Left colon (tissue), 2 donors: Measurements from ENCODE around the gene PDE1A. TPM values are rescaled to one million over a fixed set of nuclear protein-coding genes. Genes with fewer than 3 reads are reported as not detected.
"Not testable (repeated sequence)": the region's sequence is repeated elsewhere in the genome, so short reads cannot be mapped to it uniquely, and the experiment has no call there.

Experiments
- ATAC-seq: fragments of 200-7000 bp; cut with Tn5 transposase; one replicate; pipeline ENCODE4 v1.9.1; 2020; ENCODE audit warnings: mild to moderate bottlenecking, moderate library complexity
- DNase-seq, 2 donors: peaks; one replicate each; pipeline ENCODE4 v3.0.0-alpha.2; 2020
- intact Hi-C, 2 donors: fragments of 100-400 bp; cut with DNase I in 1 of 2; cut with micrococcal nuclease in 1 of 2; formaldehyde crosslinking; loops; one replicate each; pipeline versions ENCODE4 v1.11.2 to v1.14.0; 2022; cut with DNase I, micrococcal nuclease
- total RNA-seq, 2 donors: library from RNA; stranded (reverse); fragmentation: NEBNext Ultra II Directional; extraction: Animal tissue kit (Norgen Biotek cat#: 25700); gene quantifications; one replicate each; pipeline ENCODE4 v1.2.1, GENCODE V29; 2021
- donor health status: DM: no; HTN: no; CAD: no.
- donor health status: DM: yes; HTN: yes; CAD: no.

The PDE1A gene
- total RNA-seq, 2 donors from 2014 or later = 2.2 to 4.0 TPM

DNA sequence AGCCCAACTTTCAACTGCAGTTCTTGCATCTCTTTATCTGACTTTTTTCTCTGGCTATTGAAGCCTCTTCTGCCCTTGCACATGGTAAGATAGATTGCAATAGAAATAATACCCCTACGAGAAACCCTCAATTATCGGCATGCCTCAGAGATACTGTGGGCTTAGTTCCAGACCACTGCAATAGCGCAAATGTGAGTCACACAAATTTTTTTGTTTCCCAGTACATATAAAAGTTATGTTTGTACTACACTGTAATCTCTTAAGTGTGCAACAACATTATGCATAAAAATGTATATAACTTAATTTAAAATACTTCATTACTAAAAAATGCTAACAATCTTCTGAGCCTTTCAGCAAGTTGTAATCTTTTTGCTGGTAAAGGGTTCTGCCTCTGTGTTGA is 124.7 kb downstream of the PDE1A start:
- ATAC-seq (no peak), DNase-seq (no peak)
- intact Hi-C loops = no loop called here

DNA sequence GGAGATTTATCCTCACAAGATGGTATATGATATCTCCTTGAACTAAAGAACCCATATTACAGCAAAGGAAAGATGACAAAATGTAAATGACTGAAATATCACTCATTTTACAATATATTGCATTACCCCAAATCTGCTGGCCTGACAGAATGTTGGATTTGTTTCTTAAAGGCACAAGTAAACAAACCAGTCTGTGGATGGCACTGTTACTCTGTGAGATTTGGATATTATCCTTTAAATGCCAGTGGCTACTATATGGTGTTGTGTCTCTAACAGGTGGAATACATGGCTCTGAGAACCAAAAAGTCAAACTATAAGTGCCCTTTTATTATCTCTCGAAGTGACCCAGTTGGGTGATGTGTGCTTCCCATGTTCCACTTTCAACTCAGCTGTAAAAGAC is 125.7 kb downstream of the PDE1A start:
- ATAC-seq = no peak
- no peak for DNase-seq
- intact Hi-C loops = no loop called here

DNA sequence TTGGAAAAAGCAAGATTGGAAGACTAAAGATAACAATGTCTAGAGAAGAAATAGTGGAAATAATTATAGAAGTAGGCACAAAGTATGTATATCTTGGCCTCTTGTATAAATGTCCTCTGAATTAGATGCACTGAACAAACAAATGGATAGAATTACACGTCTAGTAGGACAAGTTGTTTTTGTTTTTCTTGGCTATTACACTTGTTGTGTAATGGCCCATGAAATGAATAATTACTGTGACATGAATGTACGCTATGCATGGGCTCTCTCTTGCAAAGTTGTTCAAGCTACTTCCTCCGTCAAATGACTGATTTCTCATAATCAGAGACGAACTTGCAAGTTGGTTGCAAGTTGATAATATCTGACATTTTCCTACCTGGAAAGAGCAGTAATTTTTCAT is 126.2 kb downstream of the PDE1A start:
- intact Hi-C loops = no loop called here
- ATAC-seq = no peak
- no peak for DNase-seq

DNA sequence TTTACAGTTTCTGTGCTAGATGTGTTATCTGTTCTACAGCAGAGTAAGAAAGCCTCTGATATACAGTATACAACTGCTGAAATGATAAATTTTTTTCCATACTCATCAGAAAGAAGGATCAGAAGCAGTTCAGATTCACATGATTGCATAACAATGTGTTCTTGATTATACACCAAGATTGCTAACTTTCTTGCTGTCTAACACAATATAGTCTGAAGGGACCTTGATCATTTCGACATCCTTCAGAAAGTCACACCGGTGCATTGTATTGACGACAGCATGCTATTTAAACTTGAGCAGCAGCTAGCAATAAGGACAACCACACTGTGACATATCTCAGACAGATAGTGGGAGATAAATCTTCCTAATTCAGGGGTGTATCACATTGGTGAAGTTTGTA is 127.2 kb downstream of the PDE1A start:
- DNase-seq (no peak), ATAC-seq (no peak)
- intact Hi-C loops = no loop called here

DNA sequence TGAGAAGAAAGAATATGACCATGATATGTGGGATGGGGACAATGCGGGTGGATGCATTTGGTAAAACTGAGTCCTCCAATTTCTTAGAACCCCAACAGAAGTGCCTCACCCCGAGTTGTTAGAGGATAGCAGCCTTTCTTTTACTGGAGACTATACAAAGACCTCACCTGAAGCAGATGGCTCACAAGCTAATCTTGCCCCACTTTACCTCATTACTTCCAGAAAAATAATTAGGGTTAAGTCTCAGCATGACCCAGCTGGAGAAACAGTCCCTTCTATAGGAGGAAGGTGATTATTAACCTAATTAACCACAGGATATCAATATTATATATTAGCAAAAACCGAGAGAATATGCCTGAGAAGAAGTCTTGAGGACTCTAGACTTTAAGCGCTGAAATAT is 128.4 kb downstream of the PDE1A start:
- no peak for DNase-seq
- no peak for ATAC-seq
- intact Hi-C loops = no loop called here

DNA sequence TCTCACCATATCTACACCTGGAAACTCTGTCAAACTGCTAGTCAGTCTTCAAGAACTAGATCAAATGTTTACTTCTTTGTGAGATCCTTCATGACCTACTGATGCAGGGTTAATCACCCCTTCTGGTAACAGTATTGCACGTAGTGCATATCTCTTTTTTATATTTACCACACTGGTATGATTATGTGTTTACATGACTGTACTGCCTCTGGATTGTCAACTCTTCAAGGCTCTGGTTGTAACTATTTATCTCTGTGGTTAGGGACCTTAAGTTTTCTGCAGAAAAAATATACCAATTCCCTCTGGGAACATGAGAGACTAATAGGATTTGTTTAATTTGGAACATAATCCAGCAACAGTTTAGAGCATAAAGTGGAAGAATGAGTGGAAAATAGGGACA is 135.5 kb downstream of the PDE1A start:
- no peak for DNase-seq
- no peak for ATAC-seq
- intact Hi-C loops = no loop called here

DNA sequence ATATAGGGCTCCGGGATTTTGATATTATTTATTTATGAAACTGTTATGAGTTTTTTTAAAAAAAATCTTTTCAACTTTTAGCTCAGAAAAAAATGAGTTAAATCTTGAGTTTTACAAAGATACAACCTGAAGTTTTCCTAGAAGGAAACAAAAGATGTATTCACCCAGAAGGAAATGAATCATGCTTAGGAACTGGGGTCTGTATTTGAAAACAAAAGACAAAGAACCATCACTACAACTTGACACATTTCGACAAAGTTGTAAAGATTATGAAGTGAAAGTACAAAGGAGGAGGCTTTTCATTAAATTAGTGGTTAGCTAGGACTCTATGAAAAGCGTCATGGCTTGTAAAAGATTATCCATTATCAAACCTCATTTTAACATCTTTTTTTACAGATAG is 143.3 kb downstream of the PDE1A start:
- ATAC-seq (no peak), DNase-seq (no peak)
- intact Hi-C loops = no loop called here

DNA sequence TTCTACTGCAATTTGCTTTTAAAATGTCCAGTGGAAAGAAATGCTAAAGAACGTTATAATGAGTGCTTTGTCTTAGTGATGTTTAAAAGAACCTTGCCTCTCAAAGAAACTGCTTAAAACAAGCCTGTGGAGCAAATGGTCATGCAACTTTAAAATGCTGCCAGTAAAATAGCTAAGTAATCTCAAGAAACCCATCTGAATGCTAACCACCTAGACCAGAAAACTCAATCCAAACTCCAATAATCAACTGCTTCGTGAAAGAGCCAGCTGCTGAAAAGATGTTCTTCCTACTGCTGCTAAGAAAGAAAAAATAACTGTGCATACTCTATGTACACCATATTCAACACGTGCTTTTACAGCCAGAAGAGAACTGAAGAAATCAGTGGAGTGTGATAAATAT is 145.6 kb downstream of the PDE1A start:
- intact Hi-C loops = no loop called here
- DNase-seq = no peak
- no peak for ATAC-seq

DNA sequence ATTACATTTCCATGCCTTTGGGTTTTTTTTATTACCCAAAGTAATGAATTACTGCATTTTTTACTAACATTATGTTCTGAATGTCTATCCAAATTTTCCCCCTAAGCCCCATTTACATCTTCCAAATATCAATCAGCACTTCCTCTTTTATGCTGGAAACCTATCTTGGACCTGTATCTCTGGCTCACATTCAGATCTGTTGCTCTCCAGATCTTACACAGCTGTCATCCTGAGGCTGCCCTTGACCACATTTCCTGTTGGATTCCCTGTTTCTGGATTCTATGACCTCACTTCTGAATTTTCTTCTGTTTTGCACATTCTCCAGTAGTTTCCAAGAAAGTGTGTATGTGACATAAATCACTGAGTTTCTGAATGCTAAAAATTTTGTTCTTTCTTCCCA is 146.7 kb downstream of the PDE1A start:
- no peak for DNase-seq
- intact Hi-C loops = no loop called here
- no peak for ATAC-seq

DNA sequence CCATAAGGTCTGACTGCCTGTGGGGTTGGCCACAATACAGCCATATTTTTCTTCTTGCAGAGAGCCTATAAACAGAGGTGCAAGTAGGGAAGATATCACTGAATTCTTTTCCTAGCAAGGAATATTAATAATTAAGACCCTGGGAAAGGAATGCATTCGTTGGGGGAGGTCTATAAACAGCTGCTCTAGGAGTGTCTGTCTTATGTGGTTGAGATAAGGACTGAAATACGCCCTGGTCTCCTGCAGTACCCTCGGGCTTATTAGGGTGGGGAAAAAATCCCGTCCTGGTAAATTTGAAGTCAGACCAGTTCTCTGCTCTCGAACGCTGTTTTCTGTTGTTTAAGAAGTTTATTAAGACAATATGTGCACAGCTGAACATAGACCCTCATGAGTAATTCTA is 150.2 kb downstream of the PDE1A start:
- ATAC-seq, intact Hi-C loops, DNase-seq: not testable (repeated sequence)

DNA sequence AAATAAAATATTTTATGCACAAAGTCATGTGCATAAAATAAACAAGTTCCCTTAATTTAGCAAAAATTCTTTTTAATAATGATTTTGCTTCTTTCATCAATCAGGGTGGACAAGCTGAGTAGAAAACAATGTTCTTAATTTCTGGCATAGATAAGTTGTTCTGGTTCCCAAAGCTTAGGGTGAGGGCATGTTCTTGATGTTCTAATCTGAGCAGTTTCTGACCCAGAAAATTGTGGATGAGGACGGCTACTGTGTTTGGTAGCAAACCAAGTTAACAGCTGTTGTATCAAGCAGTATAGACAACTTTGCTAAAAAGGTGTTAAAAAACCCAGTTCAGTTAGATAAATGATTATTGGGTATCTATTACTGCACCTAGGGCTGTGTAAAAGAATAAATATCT is 158.9 kb downstream of the PDE1A start:
- intact Hi-C loops = no loop called here
- DNase-seq (no peak), ATAC-seq (no peak)

DNA sequence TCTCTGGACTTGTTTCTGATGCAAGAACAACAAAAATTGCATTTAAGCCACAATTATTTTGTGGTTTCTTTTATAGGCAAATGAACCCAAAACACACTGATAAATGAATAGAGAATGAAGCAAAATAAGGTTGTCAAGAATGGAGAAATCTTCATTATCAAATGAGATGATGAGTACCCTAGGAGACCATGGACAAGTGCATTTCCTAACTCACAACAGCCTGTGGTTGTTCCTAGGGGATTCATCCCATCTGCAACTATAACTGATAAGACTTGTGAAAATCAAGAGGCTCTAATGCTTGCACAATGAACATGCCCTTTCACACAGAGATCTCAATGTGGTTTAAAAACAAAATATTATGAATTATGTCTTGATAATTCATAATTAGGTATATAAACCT is 159.9 kb downstream of the PDE1A start:
- ATAC-seq = no peak
- intact Hi-C loops = no loop called here
- DNase-seq = no peak

DNA sequence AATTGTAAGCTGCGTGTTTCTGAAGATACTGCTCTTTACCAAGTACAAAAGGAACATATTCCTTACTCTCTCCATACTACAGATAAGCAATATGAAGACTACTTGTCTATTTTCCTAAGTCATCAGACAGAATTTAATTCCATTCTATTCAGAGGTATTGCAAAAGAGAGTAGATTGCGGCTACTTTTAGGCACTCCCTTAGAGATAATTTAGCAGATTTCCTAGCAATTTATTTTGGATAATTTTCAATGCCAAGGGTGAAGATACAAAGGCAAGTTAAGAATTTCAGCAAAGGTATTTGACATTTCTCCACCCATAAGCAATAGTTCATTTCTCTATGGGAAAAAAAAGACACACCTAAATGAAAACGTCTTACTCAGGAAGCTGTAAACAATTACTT is 161.1 kb downstream of the PDE1A start:
- no peak for ATAC-seq
- intact Hi-C loops = no loop called here

DNA sequence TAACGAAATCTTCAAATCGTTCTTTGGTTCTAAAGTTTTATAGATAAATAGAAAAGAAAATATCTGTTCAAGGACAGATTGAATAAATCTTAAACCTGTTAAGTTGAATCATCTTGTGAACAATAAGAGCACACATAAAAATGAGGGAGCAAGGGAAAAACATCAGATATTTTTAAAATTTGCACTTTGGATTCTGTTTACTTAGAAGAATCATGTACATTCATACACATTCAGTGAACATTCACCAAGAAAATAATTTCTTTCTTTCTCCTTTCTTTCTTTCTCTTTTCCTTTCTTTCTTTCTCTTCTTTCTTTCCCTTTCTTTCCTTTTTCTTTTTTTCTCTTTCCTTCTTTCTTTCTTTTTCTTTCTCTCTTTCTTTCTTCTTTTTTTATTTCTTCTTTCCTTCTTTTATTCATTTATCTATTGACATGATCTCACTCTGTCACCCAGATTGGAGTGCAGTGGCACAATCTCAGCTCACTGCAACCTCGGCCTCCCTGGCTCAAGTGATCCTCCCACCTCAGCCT is 164.9 kb downstream of the PDE1A start:
- DNase-seq = no peak
- intact Hi-C loops = no loop called here
- ATAC-seq = no peak

More for the DNA sequence above, 161.1 kb downstream of the PDE1A start:
- no peak for DNase-seq

DNA sequence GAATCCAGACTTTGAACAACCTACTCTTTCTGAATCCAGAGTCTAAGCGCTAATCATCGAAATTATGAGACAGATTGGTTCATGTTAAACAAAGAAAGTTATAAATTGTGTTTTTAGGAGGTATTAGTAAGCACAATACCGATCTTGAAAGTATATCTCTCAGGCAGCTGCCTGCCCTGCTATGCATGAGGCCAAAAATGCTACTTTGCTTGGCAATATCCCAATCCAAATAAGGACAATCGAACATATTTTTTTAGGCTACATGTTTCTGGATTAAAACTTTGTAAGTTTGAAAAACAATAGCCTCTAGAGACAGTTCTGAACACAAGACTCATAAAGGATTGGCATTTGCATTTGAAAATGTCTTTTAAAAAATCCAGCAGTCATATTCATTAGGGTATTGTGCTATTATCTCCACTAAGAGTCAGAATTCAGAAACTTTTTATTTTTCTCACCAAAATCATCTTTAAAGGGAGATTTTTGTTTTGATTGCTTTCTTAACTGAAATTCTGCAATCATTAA is 167.1 kb downstream of the PDE1A start:
- no peak for ATAC-seq
- intact Hi-C loops = no loop called here

DNA sequence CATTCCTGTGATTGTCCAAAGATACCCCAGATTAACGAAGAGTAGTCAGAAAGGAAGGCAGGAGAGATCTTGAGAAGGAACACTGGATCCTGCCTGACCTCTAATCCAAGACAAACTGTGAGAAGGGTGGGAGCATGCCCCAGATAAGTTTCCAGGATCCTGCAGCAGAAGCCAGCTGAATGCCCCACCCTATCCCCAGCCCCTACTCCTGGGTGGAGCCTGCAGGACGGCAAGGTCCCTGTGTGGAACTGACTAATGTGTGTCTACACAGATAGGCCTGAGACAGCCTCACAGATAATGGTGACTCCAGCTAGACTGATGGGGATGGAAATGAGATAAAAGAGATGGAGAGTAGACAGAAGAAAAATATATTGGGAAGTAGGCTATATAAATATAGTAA is 174.3 kb downstream of the PDE1A start:
- DNase-seq = no peak
- intact Hi-C loops = no loop called here
- ATAC-seq = no peak

More for the DNA sequence above, 167.1 kb downstream of the PDE1A start:
- no peak for DNase-seq

DNA sequence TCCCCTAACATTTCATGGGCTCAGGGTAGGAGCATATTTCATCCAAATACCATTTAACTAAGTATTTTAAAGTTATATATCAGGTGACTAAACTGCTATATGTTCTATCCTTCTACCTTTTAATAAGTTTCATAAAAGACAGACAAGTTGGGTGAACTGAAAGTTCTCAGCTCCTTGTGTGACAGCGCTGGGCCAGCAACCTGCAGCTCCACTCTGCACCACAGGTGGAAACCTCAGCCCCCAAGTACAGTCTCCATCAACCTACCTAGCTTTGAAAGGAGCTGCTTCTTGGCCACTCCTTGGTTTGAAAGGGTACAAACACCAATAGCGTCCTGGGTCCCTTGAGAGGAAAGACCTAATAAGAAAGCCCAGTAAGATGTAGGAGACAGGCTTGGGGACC is 177.9 kb downstream of the PDE1A start:
- DNase-seq (no peak), ATAC-seq (no peak)
- intact Hi-C loops = loop anchor here in 1 of 2 donors (5.0 kb wide), 1 partner anchor 403 kb away; no protein-coding TSS in a partner anchor

DNA sequence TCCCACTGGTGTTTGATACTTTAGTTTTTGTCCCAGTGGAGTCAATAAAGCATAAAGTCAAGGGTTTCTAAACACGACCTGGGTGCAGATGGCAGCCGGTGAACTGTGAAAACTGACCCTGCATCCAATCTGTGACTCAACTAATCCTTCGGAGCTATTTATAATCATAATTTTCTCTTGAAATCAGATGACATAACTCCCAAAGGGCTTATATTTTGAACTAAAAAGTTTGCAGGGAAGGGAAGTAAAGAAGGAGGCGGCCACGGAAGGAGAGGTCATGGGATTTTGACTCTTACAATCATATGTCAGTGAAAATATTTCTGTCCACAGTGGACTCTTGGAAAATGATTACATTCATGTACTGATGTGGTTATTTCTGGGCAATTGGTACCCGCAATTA is 178.5 kb downstream of the PDE1A start:
- intact Hi-C loops = loop anchor here in 1 of 2 donors (5.0 kb wide), 1 partner anchor 404 kb away; no protein-coding TSS in a partner anchor
- DNase-seq = no peak
- ATAC-seq = no peak

DNA sequence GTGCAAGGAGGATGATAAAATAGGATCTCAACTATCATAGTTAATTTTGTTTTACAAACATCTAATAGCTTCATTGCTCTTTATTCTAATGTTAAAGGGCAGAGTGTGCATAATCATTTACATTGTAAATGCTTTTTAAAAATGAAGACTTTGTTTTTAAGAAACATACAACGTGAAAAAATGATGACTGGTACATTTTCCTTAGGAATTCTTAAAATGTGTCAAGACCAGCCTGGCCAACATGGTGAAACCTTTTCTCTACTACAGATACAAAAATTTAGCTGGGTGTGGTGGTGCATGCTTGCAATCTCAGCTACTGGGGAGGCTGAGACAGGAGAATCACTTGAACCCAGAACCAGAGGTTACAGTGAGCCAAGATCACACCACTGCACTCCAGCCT is 179.0 kb downstream of the PDE1A start:
- intact Hi-C loops = loop anchor here in 1 of 2 donors (5.0 kb wide), 1 partner anchor 404 kb away; no protein-coding TSS in a partner anchor
- DNase-seq (no peak), ATAC-seq (no peak)

DNA sequence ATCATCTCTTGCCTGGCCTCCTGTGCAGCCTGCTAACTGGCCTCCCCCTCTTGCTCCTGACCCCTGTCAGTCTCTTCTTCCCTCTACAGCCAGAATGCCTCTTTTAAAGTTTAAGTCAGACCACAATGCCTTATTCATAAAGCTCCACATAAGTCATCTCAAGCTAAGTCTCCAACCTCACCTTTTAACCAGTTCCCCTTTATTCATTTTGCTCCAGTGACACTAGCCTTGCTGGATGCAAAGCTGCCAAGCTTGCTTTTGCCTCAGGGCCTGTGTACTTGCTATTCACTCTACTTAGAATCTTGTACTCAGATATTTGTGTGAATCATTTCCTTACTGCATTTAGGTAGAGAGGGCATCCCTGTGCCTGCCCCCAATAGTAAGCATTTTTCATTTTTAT is 180.9 kb downstream of the PDE1A start:
- intact Hi-C loops = loop anchor here in 1 of 2 donors (5.0 kb wide), 1 partner anchor 406 kb away; no protein-coding TSS in a partner anchor
- DNase-seq (no peak), ATAC-seq (no peak)

DNA sequence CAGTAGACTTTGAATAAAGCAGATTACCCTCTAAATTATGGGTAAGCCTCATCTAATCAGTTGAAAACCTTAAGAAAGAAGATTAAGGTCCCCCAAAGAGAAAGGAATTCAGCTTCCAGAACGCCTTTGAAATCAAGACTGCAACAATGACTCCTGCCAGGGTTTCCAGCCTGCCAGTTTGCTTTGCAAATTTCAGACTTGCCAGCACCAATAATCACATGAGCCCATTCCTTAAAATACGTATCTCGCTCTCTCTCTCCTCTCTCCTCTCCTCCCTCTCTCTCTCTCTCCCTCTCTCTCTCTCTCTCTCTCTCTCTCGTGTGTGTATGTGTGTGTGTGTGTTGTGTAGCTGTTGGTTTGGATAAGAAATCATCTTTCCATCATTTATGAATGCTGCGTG is 184.2 kb downstream of the PDE1A start:
- DNase-seq (no peak), ATAC-seq (no peak)
- intact Hi-C loops = no loop called here
